Smooth muscle cell (in vitro differentiated cells): ENCODE data around the gene ABCF2. TPM values are rescaled to one million over a fixed set of nuclear protein-coding genes. Genes with fewer than 3 reads are reported as not detected.

Experiments used
- DNase-seq: peaks from one replicate; lab custom pipeline; 2025; ENCODE audit not compliant: unreplicated experiment; lab: John Stamatoyannopoulos, UW
- H2AFZ ChIP-seq: fragments of 200-600 bp; sonication (generic); 2 replicates; pipeline ENCODE4 v1.6.0; 2016; ENCODE audit warnings: antibody characterized with exemption, low read depth, mild to moderate bottlenecking
- H3F3A ChIP-seq: fragments of 200-600 bp; sonication (generic); 2 replicates; pipeline ENCODE4 v1.6.0; 2017; ENCODE audit warnings: antibody characterized with exemption, low read depth
- H3K27ac ChIP-seq: fragments of 200-600 bp; sonication (generic); 2 replicates; pipeline ENCODE4 v1.5.1; 2016; ENCODE audit warnings: low read depth, mild to moderate bottlenecking
- H3K27me3 ChIP-seq: fragments of 200-600 bp; sonication (generic); 2 replicates; pipeline ENCODE4 v1.6.1; 2016; ENCODE audit warnings: low read depth, mild to moderate bottlenecking
- H3K36me3 ChIP-seq: fragments of 200-600 bp; sonication (generic); 2 replicates; pipeline ENCODE4 v1.5.1; 2016; ENCODE audit warnings: low read depth
- H3K4me1 ChIP-seq: fragments of 200-600 bp; sonication (generic); 2 replicates; pipeline ENCODE4 v1.5.1; 2016; ENCODE audit warnings: low read depth
- H3K4me2 ChIP-seq: fragments of 200-600 bp; sonication (generic); 2 replicates; pipeline ENCODE4 v1.6.0; 2016; ENCODE audit warnings: mild to moderate bottlenecking
- H3K4me3 ChIP-seq: fragments of 200-600 bp; sonication (generic); 2 replicates; pipeline ENCODE4 v1.5.1; 2016; ENCODE audit warnings: mild to moderate bottlenecking
- H3K79me2 ChIP-seq: fragments of 200-600 bp; sonication (generic); 2 replicates; pipeline ENCODE4 v1.6.0; 2016; ENCODE audit warnings: low read depth, mild to moderate bottlenecking
- H3K9ac ChIP-seq: fragments of 200-600 bp; sonication (generic); 2 replicates; pipeline ENCODE4 v1.6.0; 2016; ENCODE audit warnings: low read depth
- H3K9me3 ChIP-seq: fragments of 200-600 bp; sonication (generic); replicated peaks from 2 replicates; pipeline ENCODE4 v1.5.1; 2016; ENCODE audit warnings: low read depth
- H4K20me1 ChIP-seq: fragments of 200-600 bp; sonication (generic); 2 replicates; pipeline ENCODE4 v1.6.0; 2016; ENCODE audit warnings: low read depth
- WGBS: methylation state at CpG from one replicate; pipeline ENCODE4 v1.1.7; 2016; ENCODE audit warnings: low lambda C conversion rate; 5-methylcytosine and 5-hydroxymethylcytosine counted together
- polyA plus RNA-seq: library from polyadenylated mRNA; unstranded; fragments of >200 nt; fragmentation: Nextera tagmentation; extraction: Ambion mirVana; gene quantifications from 2 replicates; pipeline ENCODE4 v1.2.1, GENCODE V29; 2016
- total RNA-seq: library from RNA; depleted of rRNA; stranded (reverse); fragments of >200 nt; gene quantifications from 2 replicates; pipeline ENCODE4 v1.2.3, GENCODE V29; 2014
- TF ChIP-seq, protein P1 (sequence below): fragments of 200-600 bp; sonication (generic); IDR thresholded peaks from 2 replicates; pipeline ENCODE4 v1.5.1; 2017; ENCODE audit warnings: borderline replicate concordance, mild to moderate bottlenecking, antibody characterized with exemption; ENCODE audit not compliant: insufficient read depth, poor library complexity, severe bottlenecking

ABCF2 gene
- total and polyA plus RNA-seq, 2 experiments from 2014 or later = 24.2 to 30.5 TPM

DNA sequence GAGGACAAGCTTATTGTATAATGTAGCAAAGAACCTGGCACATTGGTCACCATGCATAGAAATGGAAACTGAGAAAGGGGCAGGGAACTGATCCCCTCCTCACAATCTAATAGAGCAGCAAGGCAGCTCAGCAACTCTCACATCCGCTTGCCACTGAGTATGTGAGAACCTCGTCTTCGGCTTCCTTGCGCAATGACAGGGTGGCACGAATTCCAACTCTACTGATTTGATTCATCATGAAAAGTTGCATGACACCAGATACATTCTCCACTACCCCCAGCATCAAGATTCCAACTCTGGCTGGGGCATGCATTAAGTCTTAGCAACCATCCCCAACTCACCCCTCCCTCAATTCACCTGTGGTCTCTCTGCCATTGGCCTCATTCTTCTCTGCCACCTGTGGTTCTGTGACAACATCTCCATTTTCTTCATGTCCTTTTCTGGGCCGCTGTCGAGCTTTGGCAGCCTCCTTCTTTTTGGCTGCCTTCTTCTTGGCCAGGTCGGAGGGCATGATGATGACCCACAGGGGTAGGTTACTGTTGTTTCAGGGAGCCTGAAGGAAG is 976 bp downstream of the ABCF2 start:
- Histone ChIP-seq H3K4me1 (peaks cover 15% of the 10 kb centered on the region), H3K9ac (peak overlapping the region; percentile 86), H3K9me3 (no peaks in the 10 kb centered on the region), H3F3A (no peaks in the 10 kb centered on the region), H3K27me3 (no peaks in the 10 kb centered on the region), H3K36me3 (peaks cover 12% of the 10 kb centered on the region), H3K4me2 (peak overlapping the region; percentile 94), H3K27ac (no peak overlapping the region), H4K20me1 (no peaks in the 10 kb centered on the region), H2AFZ (no peak overlapping the region), H3K79me2 (peaks cover 20% of the 10 kb centered on the region), H3K4me3 (peak overlapping the region; percentile 72)
- 65% methylated on average over 8 of the region's 8 CpGs for WGBS
- TF ChIP-seq, protein P1, sequence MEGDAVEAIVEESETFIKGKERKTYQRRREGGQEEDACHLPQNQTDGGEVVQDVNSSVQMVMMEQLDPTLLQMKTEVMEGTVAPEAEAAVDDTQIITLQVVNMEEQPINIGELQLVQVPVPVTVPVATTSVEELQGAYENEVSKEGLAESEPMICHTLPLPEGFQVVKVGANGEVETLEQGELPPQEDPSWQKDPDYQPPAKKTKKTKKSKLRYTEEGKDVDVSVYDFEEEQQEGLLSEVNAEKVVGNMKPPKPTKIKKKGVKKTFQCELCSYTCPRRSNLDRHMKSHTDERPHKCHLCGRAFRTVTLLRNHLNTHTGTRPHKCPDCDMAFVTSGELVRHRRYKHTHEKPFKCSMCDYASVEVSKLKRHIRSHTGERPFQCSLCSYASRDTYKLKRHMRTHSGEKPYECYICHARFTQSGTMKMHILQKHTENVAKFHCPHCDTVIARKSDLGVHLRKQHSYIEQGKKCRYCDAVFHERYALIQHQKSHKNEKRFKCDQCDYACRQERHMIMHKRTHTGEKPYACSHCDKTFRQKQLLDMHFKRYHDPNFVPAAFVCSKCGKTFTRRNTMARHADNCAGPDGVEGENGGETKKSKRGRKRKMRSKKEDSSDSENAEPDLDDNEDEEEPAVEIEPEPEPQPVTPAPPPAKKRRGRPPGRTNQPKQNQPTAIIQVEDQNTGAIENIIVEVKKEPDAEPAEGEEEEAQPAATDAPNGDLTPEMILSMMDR = no peak
- DNase-seq = no peak

DNA sequence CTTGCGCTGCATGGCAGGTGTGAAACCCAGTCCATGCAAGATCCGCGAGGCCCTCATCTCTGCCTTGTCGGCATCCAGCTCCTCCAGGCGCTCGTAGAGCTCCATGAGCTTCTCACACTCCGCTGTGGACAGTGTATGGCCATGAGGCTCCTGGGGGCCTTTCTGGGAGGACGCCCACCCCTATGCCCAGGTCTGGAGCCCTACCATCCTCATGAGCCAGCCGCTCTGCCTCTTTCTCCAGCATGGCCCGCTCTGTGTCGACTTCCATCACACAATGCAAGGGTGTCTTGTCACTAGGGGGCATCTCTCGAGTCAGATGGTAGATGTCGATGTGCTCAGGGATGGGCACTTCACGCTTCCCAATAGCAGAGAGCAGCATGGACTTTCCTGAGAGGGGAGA is 3.3 kb downstream of the ABCF2 start:
- peaks cover 20% of the 10 kb centered on the region for H3K79me2 ChIP-seq
- H2AFZ ChIP-seq = no peak overlapping the region
- DNase-seq = no peak
- no peaks in the 10 kb centered on the region for H3K9me3 ChIP-seq
- TF ChIP-seq, protein P1 = no peak
- 92% methylated on average over 12 of the region's 14 CpGs for WGBS
- H3K4me2 ChIP-seq = no peak overlapping the region
- H3F3A ChIP-seq = no peaks in the 10 kb centered on the region
- H3K9ac ChIP-seq = no peak overlapping the region
- no peaks in the 10 kb centered on the region for H3K27me3 ChIP-seq
- H4K20me1 ChIP-seq = no peaks in the 10 kb centered on the region
- H3K36me3 ChIP-seq = peaks cover 28% of the 10 kb centered on the region
- H3K27ac ChIP-seq = no peak overlapping the region
- no peak overlapping the region for H3K4me3 ChIP-seq
- peaks cover 15% of the 10 kb centered on the region for H3K4me1 ChIP-seq

DNA sequence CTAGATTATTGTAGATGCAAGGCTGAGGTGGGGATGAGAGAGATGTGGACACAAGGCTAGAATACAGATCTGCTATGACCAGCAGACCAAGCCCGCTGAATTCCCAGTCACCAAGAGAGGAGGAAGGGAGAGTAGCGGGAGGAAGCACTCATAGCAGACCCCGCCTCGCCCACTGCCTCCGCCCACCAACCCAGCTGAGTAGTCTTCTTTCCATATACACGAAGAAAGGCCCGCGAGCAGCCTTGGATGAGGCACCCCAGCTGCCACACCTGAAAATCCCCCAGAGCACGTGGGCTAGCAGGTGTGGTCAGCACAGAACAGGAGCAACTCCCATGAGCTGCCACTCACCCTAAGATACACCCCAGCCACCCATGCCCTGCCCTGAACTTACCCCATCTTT is 8.8 kb downstream of the ABCF2 start:
- 95% methylated on average over 9 of the region's 9 CpGs for WGBS

More for the DNA sequence above, 8.8 kb downstream of the ABCF2 start:
- Histone ChIP-seq H3K27ac (no peak overlapping the region), H2AFZ (no peak overlapping the region), H3K4me3 (no peak overlapping the region), H3K27me3 (no peaks in the 10 kb centered on the region), H3F3A (no peaks in the 10 kb centered on the region), H3K9me3 (no peaks in the 10 kb centered on the region), H4K20me1 (no peaks in the 10 kb centered on the region), H3K79me2 (no peaks in the 10 kb centered on the region), H3K4me2 (no peak overlapping the region), H3K36me3 (peaks cover 56% of the 10 kb centered on the region), H3K4me1 (no peaks in the 10 kb centered on the region), H3K9ac (no peak overlapping the region)
- TF ChIP-seq, protein P1 = no peak
- no peak for DNase-seq
